Measurements from ENCODE around the gene LDAH. TPM values are rescaled to one million over a fixed set of nuclear protein-coding genes. Genes with fewer than 3 reads are reported as not detected.

The LDAH gene
- polyA plus RNA-seq, 2 donors, result 4.4 to 5.1 TPM

GRCh38 chr2:20834331-20834730, 11.4 kb upstream of the LDAH start:
- no peaks in the 10 kb centered on the region for H3K4me1 ChIP-seq (ENCODE audit: control insufficient read depth in 2 of 2, insufficient read depth in 2 of 2, low read length in 1 of 2)
- 68 to 82% methylated on average over 2 of the region's 2 CpGs for WGBS, 2 donors
- H3K27me3 ChIP-seq (ENCODE audit: control insufficient read depth in 1 of 2, insufficient read depth in 2 of 2, low read length in 2 of 2), result peaks cover 0 to 2% of the 10 kb centered on the region in 2 donors
- H3K9me3 ChIP-seq (ENCODE audit: control insufficient read depth in 2 of 2, insufficient read depth in 1 of 2, low read depth in 1 of 2, low read length in 1 of 2), result no peaks in the 10 kb centered on the region
- no peaks in the 10 kb centered on the region for H3K36me3 ChIP-seq (ENCODE audit: control insufficient read depth in 2 of 2, insufficient read depth in 2 of 2, low read length in 1 of 2)
- no peak overlapping the region for H3K4me3 ChIP-seq (ENCODE audit: low read depth in 1 of 2, low read length in 2 of 2)
- no peak overlapping the region for H3K27ac ChIP-seq (ENCODE audit: low read depth in 2 of 2, low read length in 1 of 2)

- Histone ChIP-seq H3K4me1 (ENCODE audit: control insufficient read depth in 2 of 2, insufficient read depth in 2 of 2, low read length in 1 of 2) (no peaks in the 10 kb centered on the region), H3K4me3 (ENCODE audit: low read depth in 1 of 2, low read length in 2 of 2) (no peak overlapping the region), H3K9me3 (ENCODE audit: control insufficient read depth in 2 of 2, insufficient read depth in 1 of 2, low read depth in 1 of 2, low read length in 1 of 2) (no peaks in the 10 kb centered on the region), H3K27me3 (ENCODE audit: control insufficient read depth in 1 of 2, insufficient read depth in 2 of 2, low read length in 2 of 2) (peaks cover 0 to 2% of the 10 kb centered on the region in 2 donors), H3K27ac (ENCODE audit: low read depth in 2 of 2, low read length in 1 of 2) (no peak overlapping the region), H3K36me3 (ENCODE audit: control insufficient read depth in 2 of 2, insufficient read depth in 2 of 2, low read length in 1 of 2) (no peaks in the 10 kb centered on the region)
Observed at GRCh38 chr2:20832606-20833005, 9.7 kb upstream of the LDAH start.

- 16 to 24% methylated on average over 1 of the region's 1 CpG for WGBS, 2 donors
- Histone ChIP-seq H3K4me3 (ENCODE audit: low read depth in 1 of 2, low read length in 2 of 2) (no peak overlapping the region), H3K4me1 (ENCODE audit: control insufficient read depth in 2 of 2, insufficient read depth in 2 of 2, low read length in 1 of 2) (no peaks in the 10 kb centered on the region), H3K27me3 (ENCODE audit: control insufficient read depth in 1 of 2, insufficient read depth in 2 of 2, low read length in 2 of 2) (peaks cover 0 to 2% of the 10 kb centered on the region in 2 donors), H3K9me3 (ENCODE audit: control insufficient read depth in 2 of 2, insufficient read depth in 1 of 2, low read depth in 1 of 2, low read length in 1 of 2) (no peaks in the 10 kb centered on the region), H3K27ac (ENCODE audit: low read depth in 2 of 2, low read length in 1 of 2) (no peak overlapping the region), H3K36me3 (ENCODE audit: control insufficient read depth in 2 of 2, insufficient read depth in 2 of 2, low read length in 1 of 2) (no peaks in the 10 kb centered on the region)
Observed at GRCh38 chr2:20829861-20830260, 7.0 kb upstream of the LDAH start.

GRCh38 chr2:20823917-20824316, 1.0 kb upstream of the LDAH start:
- no peak overlapping the region for H3K4me3 ChIP-seq (ENCODE audit: low read depth in 1 of 2, low read length in 2 of 2)
- 49 to 57% methylated on average over 5 of the region's 5 CpGs for WGBS, 2 donors
- H3K36me3 ChIP-seq (ENCODE audit: control insufficient read depth in 2 of 2, insufficient read depth in 2 of 2, low read length in 1 of 2), result no peaks in the 10 kb centered on the region
- H3K4me1 ChIP-seq (ENCODE audit: control insufficient read depth in 2 of 2, insufficient read depth in 2 of 2, low read length in 1 of 2), result no peaks in the 10 kb centered on the region
- H3K9me3 ChIP-seq (ENCODE audit: control insufficient read depth in 2 of 2, insufficient read depth in 1 of 2, low read depth in 1 of 2, low read length in 1 of 2), result no peaks in the 10 kb centered on the region
- H3K27me3 ChIP-seq (ENCODE audit: control insufficient read depth in 1 of 2, insufficient read depth in 2 of 2, low read length in 2 of 2), result no peaks in the 10 kb centered on the region
- H3K27ac ChIP-seq (ENCODE audit: low read depth in 2 of 2, low read length in 1 of 2), result peak overlapping the region in 1 of 2 donors; percentile 13

- no peak overlapping the region for H3K27ac ChIP-seq (ENCODE audit: low read depth in 2 of 2, low read length in 1 of 2)
- H3K36me3 ChIP-seq (ENCODE audit: control insufficient read depth in 2 of 2, insufficient read depth in 2 of 2, low read length in 1 of 2), result no peaks in the 10 kb centered on the region
- H3K9me3 ChIP-seq (ENCODE audit: control insufficient read depth in 2 of 2, insufficient read depth in 1 of 2, low read depth in 1 of 2, low read length in 1 of 2), result no peaks in the 10 kb centered on the region
- no peaks in the 10 kb centered on the region for H3K27me3 ChIP-seq (ENCODE audit: control insufficient read depth in 1 of 2, insufficient read depth in 2 of 2, low read length in 2 of 2)
- 82 to 83% methylated on average over 2 of the region's 2 CpGs for WGBS, 2 donors
- no peak overlapping the region for H3K4me3 ChIP-seq (ENCODE audit: low read depth in 1 of 2, low read length in 2 of 2)
- H3K4me1 ChIP-seq (ENCODE audit: control insufficient read depth in 2 of 2, insufficient read depth in 2 of 2, low read length in 1 of 2), result no peaks in the 10 kb centered on the region
Observed at GRCh38 chr2:20818820-20819219, 4.1 kb downstream of the LDAH start.

- Histone ChIP-seq H3K4me1 (ENCODE audit: control insufficient read depth in 2 of 2, insufficient read depth in 2 of 2, low read length in 1 of 2) (no peaks in the 10 kb centered on the region), H3K36me3 (ENCODE audit: control insufficient read depth in 2 of 2, insufficient read depth in 2 of 2, low read length in 1 of 2) (no peaks in the 10 kb centered on the region), H3K9me3 (ENCODE audit: control insufficient read depth in 2 of 2, insufficient read depth in 1 of 2, low read depth in 1 of 2, low read length in 1 of 2) (no peaks in the 10 kb centered on the region), H3K27ac (ENCODE audit: low read depth in 2 of 2, low read length in 1 of 2) (no peak overlapping the region), H3K4me3 (ENCODE audit: low read depth in 1 of 2, low read length in 2 of 2) (no peak overlapping the region), H3K27me3 (ENCODE audit: control insufficient read depth in 1 of 2, insufficient read depth in 2 of 2, low read length in 2 of 2) (no peaks in the 10 kb centered on the region)
- WGBS, 2 donors, result 96 to 97% methylated on average over 1 of the region's 1 CpG
Observed at GRCh38 chr2:20815216-20815615, 7.7 kb downstream of the LDAH start.

GRCh38 chr2:20812779-20813178, 10.1 kb downstream of the LDAH start:
- H3K4me1 ChIP-seq (ENCODE audit: control insufficient read depth in 2 of 2, insufficient read depth in 2 of 2, low read length in 1 of 2), result no peaks in the 10 kb centered on the region
- H3K4me3 ChIP-seq (ENCODE audit: low read depth in 1 of 2, low read length in 2 of 2), result no peak overlapping the region
- WGBS, 2 donors, result 93 to 98% methylated on average over 2 of the region's 2 CpGs
- H3K36me3 ChIP-seq (ENCODE audit: control insufficient read depth in 2 of 2, insufficient read depth in 2 of 2, low read length in 1 of 2), result no peaks in the 10 kb centered on the region
- H3K27ac ChIP-seq (ENCODE audit: low read depth in 2 of 2, low read length in 1 of 2), result no peak overlapping the region
- H3K27me3 ChIP-seq (ENCODE audit: control insufficient read depth in 1 of 2, insufficient read depth in 2 of 2, low read length in 2 of 2), result no peaks in the 10 kb centered on the region
- no peaks in the 10 kb centered on the region for H3K9me3 ChIP-seq (ENCODE audit: control insufficient read depth in 2 of 2, insufficient read depth in 1 of 2, low read depth in 1 of 2, low read length in 1 of 2)

GRCh38 chr2:20806286-20806685, 16.6 kb downstream of the LDAH start:
- Histone ChIP-seq H3K9me3 (ENCODE audit: control insufficient read depth in 2 of 2, insufficient read depth in 1 of 2, low read depth in 1 of 2, low read length in 1 of 2) (no peaks in the 10 kb centered on the region), H3K27me3 (ENCODE audit: control insufficient read depth in 1 of 2, insufficient read depth in 2 of 2, low read length in 2 of 2) (no peaks in the 10 kb centered on the region), H3K4me1 (ENCODE audit: control insufficient read depth in 2 of 2, insufficient read depth in 2 of 2, low read length in 1 of 2) (no peaks in the 10 kb centered on the region), H3K4me3 (ENCODE audit: low read depth in 1 of 2, low read length in 2 of 2) (no peak overlapping the region), H3K36me3 (ENCODE audit: control insufficient read depth in 2 of 2, insufficient read depth in 2 of 2, low read length in 1 of 2) (no peaks in the 10 kb centered on the region), H3K27ac (ENCODE audit: low read depth in 2 of 2, low read length in 1 of 2) (no peak overlapping the region)
- 75% methylated on average over 1 of the region's 1 CpG for WGBS, 2 donors

- no peaks in the 10 kb centered on the region for H3K27me3 ChIP-seq (ENCODE audit: control insufficient read depth in 1 of 2, insufficient read depth in 2 of 2, low read length in 2 of 2)
- H3K4me3 ChIP-seq (ENCODE audit: low read depth in 1 of 2, low read length in 2 of 2), result no peak overlapping the region
- H3K9me3 ChIP-seq (ENCODE audit: control insufficient read depth in 2 of 2, insufficient read depth in 1 of 2, low read depth in 1 of 2, low read length in 1 of 2), result no peaks in the 10 kb centered on the region
- H3K36me3 ChIP-seq (ENCODE audit: control insufficient read depth in 2 of 2, insufficient read depth in 2 of 2, low read length in 1 of 2), result no peaks in the 10 kb centered on the region
- H3K4me1 ChIP-seq (ENCODE audit: control insufficient read depth in 2 of 2, insufficient read depth in 2 of 2, low read length in 1 of 2), result no peaks in the 10 kb centered on the region
- no peak overlapping the region for H3K27ac ChIP-seq (ENCODE audit: low read depth in 2 of 2, low read length in 1 of 2)
Observed at GRCh38 chr2:20803974-20804373, 18.9 kb downstream of the LDAH start.

GRCh38 chr2:20803226-20803682, 19.6 kb downstream of the LDAH start:
- H3K9me3 ChIP-seq (ENCODE audit: control insufficient read depth in 2 of 2, insufficient read depth in 1 of 2, low read depth in 1 of 2, low read length in 1 of 2), result no peaks in the 10 kb centered on the region
- H3K27me3 ChIP-seq (ENCODE audit: control insufficient read depth in 1 of 2, insufficient read depth in 2 of 2, low read length in 2 of 2), result no peaks in the 10 kb centered on the region
- no peak overlapping the region for H3K4me3 ChIP-seq (ENCODE audit: low read depth in 1 of 2, low read length in 2 of 2)
- no peaks in the 10 kb centered on the region for H3K36me3 ChIP-seq (ENCODE audit: control insufficient read depth in 2 of 2, insufficient read depth in 2 of 2, low read length in 1 of 2)
- H3K4me1 ChIP-seq (ENCODE audit: control insufficient read depth in 2 of 2, insufficient read depth in 2 of 2, low read length in 1 of 2), result no peaks in the 10 kb centered on the region
- 91 to 95% methylated on average over 4 of the region's 4 CpGs for WGBS, 2 donors
- H3K27ac ChIP-seq (ENCODE audit: low read depth in 2 of 2, low read length in 1 of 2), result no peak overlapping the region

Data from esophagus (tissue), 2 donors.